Stimulated activated CD4-positive, alpha-beta T cell treated with anti-CD3 and anti-CD28 coated beads, TNF-alpha, amount 100 ng/mL, for 1 hour (primary cell): Measurements from ENCODE around the gene PTPN21.

ENCODE experiments used
- DNase-seq, 3 donors: peaks; one replicate each; pipeline ENCODE4 v3.0.0-alpha.2; 2020; ENCODE audit warnings: low read depth in 3 of 3, low spot score in 1 of 3

PTPN21 gene

GRCh38 chr14:88554457-88555286, at the start of gene PTPN21:
Gene PTPN21, minus strand, starts transcription at chr14:88555007. Its CDS starts 4,590 bp downstream, at chr14:88550417.
- DNase-seq = no peak

- no peak for DNase-seq
These were observed 49.4 kb upstream of the PTPN21 start for GRCh38 chr14:88604212-88604611.

- DNase-seq = no peak
These were observed 45.1 kb upstream of the PTPN21 start for GRCh38 chr14:88599761-88600439.

GRCh38 chr14:88599326-88599725, 44.5 kb upstream of the PTPN21 start:
- no peak for DNase-seq

GRCh38 chr14:88598097-88598675, 43.4 kb upstream of the PTPN21 start:
- DNase-seq = no peak

GRCh38 chr14:88597601-88598000, 42.8 kb upstream of the PTPN21 start:
- no peak for DNase-seq

- DNase-seq = no peak
These were observed 42.2 kb upstream of the PTPN21 start for GRCh38 chr14:88597038-88597437.

GRCh38 chr14:88592031-88592430, 37.2 kb upstream of the PTPN21 start:
- no peak for DNase-seq

- no peak for DNase-seq
These were observed 35.4 kb upstream of the PTPN21 start for GRCh38 chr14:88590173-88590572.

GRCh38 chr14:88588081-88588480, 33.3 kb upstream of the PTPN21 start:
- DNase-seq = no peak

GRCh38 chr14:88584451-88584850, 29.6 kb upstream of the PTPN21 start:
- no peak for DNase-seq

- DNase-seq = no peak
These were observed 21.4 kb upstream of the PTPN21 start for GRCh38 chr14:88576222-88576621.

GRCh38 chr14:88572117-88572516, 17.3 kb upstream of the PTPN21 start:
- DNase-seq = no peak

- no peak for DNase-seq
These were observed 13.4 kb upstream of the PTPN21 start for GRCh38 chr14:88568196-88568595.

- no peak for DNase-seq
These were observed 10.6 kb upstream of the PTPN21 start for GRCh38 chr14:88565427-88565826.

GRCh38 chr14:88563845-88564244, 9.0 kb upstream of the PTPN21 start:
- DNase-seq = no peak

- DNase-seq = peak; percentile 63 to 83 (median 81)
These were observed 8.3 kb upstream of the PTPN21 start, which contains the start of gene ZC3H14 for GRCh38 chr14:88562831-88563686. Gene ZC3H14, plus strand, starts transcription at chr14:88563037. Its CDS starts 97 bp downstream, at chr14:88563134.

- no peak for DNase-seq
These were observed 7.7 kb upstream of the PTPN21 start for GRCh38 chr14:88562532-88562830.

- DNase-seq = no peak
These were observed 5.0 kb upstream of the PTPN21 start for GRCh38 chr14:88559852-88560251.

- no peak for DNase-seq
These were observed 1.8 kb upstream of the PTPN21 start for GRCh38 chr14:88556581-88556980.

GRCh38 chr14:88553886-88554456, 836 bp downstream of the PTPN21 start:
- DNase-seq = no peak
